T-helper 1 cell treated with Interleukin-12 subunit alpha and Interleukin-12 subunit beta and Interleukin-4 antibody, amounts not matched to agents 30 μg/mL and 1 μg/mL, for 36 hours (primary cell): Measurements from ENCODE around the gene ESPL1.

Experiments used
- H3K27ac Mint-ChIP-seq: one replicate; pipeline ENCODE4 v1.8.0; 2021; ENCODE audit warnings: mild to moderate bottlenecking, mixed read lengths
- H3K27me3 Mint-ChIP-seq: one replicate; pipeline ENCODE4 v1.8.0; 2021; ENCODE audit warnings: low read depth, mixed read lengths
- H3K36me3 Mint-ChIP-seq: one replicate; pipeline ENCODE4 v1.8.0; 2021; ENCODE audit warnings: low read depth, mixed read lengths
- H3K4me1 Mint-ChIP-seq: one replicate; pipeline ENCODE4 v1.8.0; 2021; ENCODE audit warnings: low read depth, mixed read lengths
- H3K4me3 Mint-ChIP-seq: one replicate; pipeline ENCODE4 v1.8.0; 2021; ENCODE audit warnings: mild to moderate bottlenecking, moderate library complexity, mixed read lengths
- H3K9me3 Mint-ChIP-seq: one replicate; pipeline ENCODE4 v1.8.0; 2021; ENCODE audit warnings: mixed read lengths

Gene ESPL1

GRCh38 chr12:53236443-53237111, 31.5 kb upstream of the ESPL1 start:
- H3K4me3 Mint-ChIP-seq, result peak overlapping the region; percentile 67
- H3K9me3 Mint-ChIP-seq, result no peaks in the 10 kb centered on the region
- peak overlapping the region; percentile 72 for H3K27ac Mint-ChIP-seq
- no peaks in the 10 kb centered on the region for H3K36me3 Mint-ChIP-seq
- H3K4me1 Mint-ChIP-seq, result peaks cover 43% of the 10 kb centered on the region
- peaks cover 10% of the 10 kb centered on the region for H3K27me3 Mint-ChIP-seq

- peaks cover 28% of the 10 kb centered on the region for H3K4me1 Mint-ChIP-seq
- H3K4me3 Mint-ChIP-seq, result no peak overlapping the region
Observed at GRCh38 chr12:53239643-53240258, 28.3 kb upstream of the ESPL1 start.

GRCh38 chr12:53241623-53242412, 26.3 kb upstream of the ESPL1 start:
- Mint-ChIP-seq H3K9me3 (no peaks in the 10 kb centered on the region), H3K27me3 (peaks cover 35% of the 10 kb centered on the region), H3K27ac (no peak overlapping the region), H3K4me1 (peaks cover 10% of the 10 kb centered on the region), H3K4me3 (no peak overlapping the region), H3K36me3 (no peaks in the 10 kb centered on the region)

More at GRCh38 chr12:53239643-53240258, 28.3 kb upstream of the ESPL1 start:
- Mint-ChIP-seq H3K9me3 (no peaks in the 10 kb centered on the region), H3K27me3 (peaks cover 29% of the 10 kb centered on the region), H3K27ac (no peak overlapping the region), H3K36me3 (no peaks in the 10 kb centered on the region)

- Mint-ChIP-seq H3K9me3 (no peaks in the 10 kb centered on the region), H3K27me3 (peaks cover 35% of the 10 kb centered on the region), H3K27ac (no peak overlapping the region), H3K36me3 (no peaks in the 10 kb centered on the region), H3K4me1 (peaks cover 3% of the 10 kb centered on the region), H3K4me3 (no peak overlapping the region)
Observed at GRCh38 chr12:53244337-53244736, 23.8 kb upstream of the ESPL1 start.

GRCh38 chr12:53245286-53245685, 22.8 kb upstream of the ESPL1 start:
- no peaks in the 10 kb centered on the region for H3K9me3 Mint-ChIP-seq
- peaks cover 3% of the 10 kb centered on the region for H3K4me1 Mint-ChIP-seq
- H3K27me3 Mint-ChIP-seq, result peaks cover 30% of the 10 kb centered on the region
- no peak overlapping the region for H3K27ac Mint-ChIP-seq
- H3K4me3 Mint-ChIP-seq, result no peak overlapping the region
- no peaks in the 10 kb centered on the region for H3K36me3 Mint-ChIP-seq

GRCh38 chr12:53251477-53252348, 16.4 kb upstream of the ESPL1 start:
- Mint-ChIP-seq H3K27me3 (no peaks in the 10 kb centered on the region), H3K36me3 (peaks cover 12% of the 10 kb centered on the region), H3K4me1 (peaks cover 39% of the 10 kb centered on the region), H3K9me3 (no peaks in the 10 kb centered on the region), H3K4me3 (peak overlapping the region; percentile 97), H3K27ac (peak overlapping the region; percentile 83)

GRCh38 chr12:53252349-53252916, 15.7 kb upstream of the ESPL1 start:
- H3K4me1 Mint-ChIP-seq, result peaks cover 39% of the 10 kb centered on the region
- peak overlapping the region; percentile 97 for H3K4me3 Mint-ChIP-seq
- H3K9me3 Mint-ChIP-seq, result no peaks in the 10 kb centered on the region
- H3K27ac Mint-ChIP-seq, result peak overlapping the region; percentile 71
- H3K27me3 Mint-ChIP-seq, result no peaks in the 10 kb centered on the region
- peaks cover 12% of the 10 kb centered on the region for H3K36me3 Mint-ChIP-seq

- peaks cover 39% of the 10 kb centered on the region for H3K4me1 Mint-ChIP-seq
- H3K9me3 Mint-ChIP-seq, result no peaks in the 10 kb centered on the region
- H3K36me3 Mint-ChIP-seq, result peaks cover 14% of the 10 kb centered on the region
- H3K27me3 Mint-ChIP-seq, result no peaks in the 10 kb centered on the region
- H3K4me3 Mint-ChIP-seq, result peak overlapping the region; percentile 97
- H3K27ac Mint-ChIP-seq, result peak overlapping the region; percentile 71
Observed at GRCh38 chr12:53253298-53253697, 14.8 kb upstream of the ESPL1 start.

GRCh38 chr12:53254816-53255545, 13.1 kb upstream of the ESPL1 start:
- Mint-ChIP-seq H3K4me1 (peaks cover 39% of the 10 kb centered on the region), H3K36me3 (peaks cover 14% of the 10 kb centered on the region), H3K9me3 (no peaks in the 10 kb centered on the region), H3K27me3 (no peaks in the 10 kb centered on the region), H3K27ac (no peak overlapping the region), H3K4me3 (no peak overlapping the region)

- no peak overlapping the region for H3K4me3 Mint-ChIP-seq
- H3K4me1 Mint-ChIP-seq, result peaks cover 36% of the 10 kb centered on the region
- H3K27me3 Mint-ChIP-seq, result no peaks in the 10 kb centered on the region
- no peaks in the 10 kb centered on the region for H3K9me3 Mint-ChIP-seq
- no peak overlapping the region for H3K27ac Mint-ChIP-seq
- peaks cover 14% of the 10 kb centered on the region for H3K36me3 Mint-ChIP-seq
Observed at GRCh38 chr12:53255996-53256395, 12.1 kb upstream of the ESPL1 start.

GRCh38 chr12:53258541-53259539, 9.3 kb upstream of the ESPL1 start:
- Mint-ChIP-seq H3K27me3 (no peaks in the 10 kb centered on the region), H3K9me3 (no peaks in the 10 kb centered on the region), H3K36me3 (peaks cover 10% of the 10 kb centered on the region), H3K27ac (no peak overlapping the region), H3K4me3 (no peak overlapping the region), H3K4me1 (peaks cover 17% of the 10 kb centered on the region)

- Mint-ChIP-seq H3K4me1 (peaks cover 12% of the 10 kb centered on the region), H3K36me3 (peaks cover 5% of the 10 kb centered on the region), H3K4me3 (no peak overlapping the region), H3K9me3 (no peaks in the 10 kb centered on the region), H3K27me3 (no peaks in the 10 kb centered on the region), H3K27ac (no peak overlapping the region)
Observed at GRCh38 chr12:53259891-53260290, 8.2 kb upstream of the ESPL1 start.
